ENCODE data around the gene TTC22. TPM values are rescaled to one million over a fixed set of nuclear protein-coding genes. Genes with fewer than 3 reads are reported as not detected.

Gene TTC22
- total RNA-seq, 1 experiment from 2014 or later, result 1.8 TPM

DNA sequence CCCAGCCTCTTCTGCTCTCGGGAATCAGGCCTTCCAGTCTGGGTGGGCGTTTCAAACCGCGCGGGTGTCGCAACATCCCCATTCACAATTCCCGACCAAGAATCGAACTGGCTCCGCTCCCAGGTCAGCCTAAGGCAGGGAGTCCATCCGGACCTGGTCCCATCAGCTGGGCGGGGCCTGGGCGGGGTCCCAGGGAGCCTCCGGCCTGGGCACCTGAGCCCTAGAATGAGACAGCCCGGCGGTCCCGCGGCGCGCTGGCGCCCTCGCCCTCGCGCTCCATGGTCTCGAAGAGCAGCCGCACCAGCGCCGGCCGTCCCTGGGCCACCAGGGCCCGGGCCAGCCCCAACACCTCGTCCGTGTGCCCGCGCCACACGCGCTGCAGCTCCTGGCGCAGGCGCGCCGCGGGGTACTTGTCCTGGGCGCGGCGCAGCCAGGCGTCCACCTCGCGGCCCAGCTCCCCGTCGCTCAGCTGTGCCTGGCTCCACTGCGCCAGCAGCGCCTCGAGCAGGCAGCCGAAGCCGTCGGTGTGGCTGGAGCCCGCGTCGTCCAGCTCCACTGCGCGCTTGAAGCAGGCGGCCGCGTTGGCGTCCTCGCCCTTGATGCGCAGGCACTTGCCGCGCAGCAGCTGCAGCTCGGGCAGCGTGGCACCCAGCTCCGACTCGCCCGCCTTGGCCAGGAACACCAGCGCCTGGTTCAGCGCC, 19.9 kb downstream of the TTC22 start:
- peaks cover 0 to 4% of the 10 kb centered on the region in 2 experiments; a peak in 1 of 4 replicates for H3K4me1 ChIP-seq (ENCODE audit: control insufficient read depth in 1 of 2, insufficient read depth in 2 of 2, low read length in 2 of 2)
- no peaks in the 10 kb centered on the region for H3K9me3 ChIP-seq (ENCODE audit: control insufficient read depth in 1 of 2, insufficient read depth in 1 of 2, low read depth in 1 of 2, low read length in 2 of 2)
- TF ChIP-seq SP1 (IDR thresholded peaks at IDR 0.05; ENCODE audit: low read depth) (no peak), CEBPB (IDR thresholded peaks at IDR 0.05; ENCODE audit: low read depth) (no peak), FOSL1 (IDR thresholded peaks at IDR 0.05; ENCODE audit: low read depth) (no peak), POLR2A (IDR thresholded peaks at IDR 0.05; ENCODE audit: borderline replicate concordance, extremely low read depth, insufficient read depth, insufficient read length) (no peak), TCF7L2 (IDR thresholded peaks at IDR 0.05; ENCODE audit: borderline replicate concordance, extremely low read depth, insufficient read depth, insufficient read length) (no peak), EGR1 (IDR thresholded peaks at IDR 0.05; ENCODE audit: low read depth) (no peak), RAD21 (IDR thresholded peaks at IDR 0.05; ENCODE audit: low read depth) (no peak), POLR2AphosphoS5 (IDR thresholded peaks at IDR 0.05; ENCODE audit: low read depth, low read length) (no peak), EZH2 (IDR thresholded peaks at IDR 0.05) (no peak), SIN3A (IDR thresholded peaks at IDR 0.05; ENCODE audit: low read depth) (no peak)
- TF ChIP-seq, protein P1, sequence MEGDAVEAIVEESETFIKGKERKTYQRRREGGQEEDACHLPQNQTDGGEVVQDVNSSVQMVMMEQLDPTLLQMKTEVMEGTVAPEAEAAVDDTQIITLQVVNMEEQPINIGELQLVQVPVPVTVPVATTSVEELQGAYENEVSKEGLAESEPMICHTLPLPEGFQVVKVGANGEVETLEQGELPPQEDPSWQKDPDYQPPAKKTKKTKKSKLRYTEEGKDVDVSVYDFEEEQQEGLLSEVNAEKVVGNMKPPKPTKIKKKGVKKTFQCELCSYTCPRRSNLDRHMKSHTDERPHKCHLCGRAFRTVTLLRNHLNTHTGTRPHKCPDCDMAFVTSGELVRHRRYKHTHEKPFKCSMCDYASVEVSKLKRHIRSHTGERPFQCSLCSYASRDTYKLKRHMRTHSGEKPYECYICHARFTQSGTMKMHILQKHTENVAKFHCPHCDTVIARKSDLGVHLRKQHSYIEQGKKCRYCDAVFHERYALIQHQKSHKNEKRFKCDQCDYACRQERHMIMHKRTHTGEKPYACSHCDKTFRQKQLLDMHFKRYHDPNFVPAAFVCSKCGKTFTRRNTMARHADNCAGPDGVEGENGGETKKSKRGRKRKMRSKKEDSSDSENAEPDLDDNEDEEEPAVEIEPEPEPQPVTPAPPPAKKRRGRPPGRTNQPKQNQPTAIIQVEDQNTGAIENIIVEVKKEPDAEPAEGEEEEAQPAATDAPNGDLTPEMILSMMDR (IDR thresholded peaks at IDR 0.05 in 2 of 3, conservative IDR thresholded peaks at IDR 0.05 in 1 of 3; ENCODE audit: borderline replicate concordance in 1 of 3, insufficient read depth in 1 of 3, low read depth in 2 of 3, low read length in 2 of 3), result no peak
- TF ChIP-seq, protein P2, sequence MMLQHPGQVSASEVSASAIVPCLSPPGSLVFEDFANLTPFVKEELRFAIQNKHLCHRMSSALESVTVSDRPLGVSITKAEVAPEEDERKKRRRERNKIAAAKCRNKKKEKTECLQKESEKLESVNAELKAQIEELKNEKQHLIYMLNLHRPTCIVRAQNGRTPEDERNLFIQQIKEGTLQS (IDR thresholded peaks at IDR 0.05), result no peak
- TF ChIP-seq, protein P3, sequence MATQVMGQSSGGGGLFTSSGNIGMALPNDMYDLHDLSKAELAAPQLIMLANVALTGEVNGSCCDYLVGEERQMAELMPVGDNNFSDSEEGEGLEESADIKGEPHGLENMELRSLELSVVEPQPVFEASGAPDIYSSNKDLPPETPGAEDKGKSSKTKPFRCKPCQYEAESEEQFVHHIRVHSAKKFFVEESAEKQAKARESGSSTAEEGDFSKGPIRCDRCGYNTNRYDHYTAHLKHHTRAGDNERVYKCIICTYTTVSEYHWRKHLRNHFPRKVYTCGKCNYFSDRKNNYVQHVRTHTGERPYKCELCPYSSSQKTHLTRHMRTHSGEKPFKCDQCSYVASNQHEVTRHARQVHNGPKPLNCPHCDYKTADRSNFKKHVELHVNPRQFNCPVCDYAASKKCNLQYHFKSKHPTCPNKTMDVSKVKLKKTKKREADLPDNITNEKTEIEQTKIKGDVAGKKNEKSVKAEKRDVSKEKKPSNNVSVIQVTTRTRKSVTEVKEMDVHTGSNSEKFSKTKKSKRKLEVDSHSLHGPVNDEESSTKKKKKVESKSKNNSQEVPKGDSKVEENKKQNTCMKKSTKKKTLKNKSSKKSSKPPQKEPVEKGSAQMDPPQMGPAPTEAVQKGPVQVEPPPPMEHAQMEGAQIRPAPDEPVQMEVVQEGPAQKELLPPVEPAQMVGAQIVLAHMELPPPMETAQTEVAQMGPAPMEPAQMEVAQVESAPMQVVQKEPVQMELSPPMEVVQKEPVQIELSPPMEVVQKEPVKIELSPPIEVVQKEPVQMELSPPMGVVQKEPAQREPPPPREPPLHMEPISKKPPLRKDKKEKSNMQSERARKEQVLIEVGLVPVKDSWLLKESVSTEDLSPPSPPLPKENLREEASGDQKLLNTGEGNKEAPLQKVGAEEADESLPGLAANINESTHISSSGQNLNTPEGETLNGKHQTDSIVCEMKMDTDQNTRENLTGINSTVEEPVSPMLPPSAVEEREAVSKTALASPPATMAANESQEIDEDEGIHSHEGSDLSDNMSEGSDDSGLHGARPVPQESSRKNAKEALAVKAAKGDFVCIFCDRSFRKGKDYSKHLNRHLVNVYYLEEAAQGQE (IDR thresholded peaks at IDR 0.05; ENCODE audit: low read depth), result no peak
- DNase-seq (ENCODE audit: low read depth, low spot score), result no peak
- POLR2A ChIA-PET, result no interaction called here
- intact Hi-C loops (cut with micrococcal nuclease), result no loop called here
- H3K4me2 ChIP-seq (ENCODE audit: low read length), result no peak overlapping the region
- H3K27me3 ChIP-seq (ENCODE audit: insufficient read depth, low read length), result no peaks in the 10 kb centered on the region
- H4K20me1 ChIP-seq (ENCODE audit: insufficient read depth), result no peaks in the 10 kb centered on the region
- no peak overlapping the region for H3K27ac ChIP-seq (ENCODE audit: low read depth, low read length)
- no peak overlapping the region for H3K4me3 ChIP-seq (replicated peaks in 1 of 2; ENCODE audit: low read depth in 1 of 2, low read length in 2 of 2)
- no peak overlapping the region for H3K9ac ChIP-seq (ENCODE audit: low read length)
- RAD21 ChIA-PET (ENCODE audit: low non-redundant PET in 1 of 2, low total read pairs in 2 of 2, uncharacterized antibody in 2 of 2, unreplicated experiment in 2 of 2), result no interaction called here
- ATAC-seq, result no peak
- CTCF ChIA-PET, result interaction anchor here (1.2 kb wide), 1 partner anchor 9 kb away, joined by 4 read pairs; no protein-coding TSS in a partner anchor
- H3K79me2 ChIP-seq (ENCODE audit: insufficient read depth, low read length), result no peaks in the 10 kb centered on the region
- no TSS peak for BruUV-seq (replicated peaks)
- no peaks in the 10 kb centered on the region for H3K9me2 ChIP-seq (ENCODE audit: insufficient read depth)
- H3K36me3 ChIP-seq (ENCODE audit: control insufficient read depth in 1 of 2, insufficient read depth in 2 of 2, low read length in 2 of 2), result no peaks in the 10 kb centered on the region
- no peak overlapping the region for H2AFZ ChIP-seq (ENCODE audit: low read depth, low read length, poor library complexity, severe bottlenecking)
